A673 (cell line): ENCODE measurements around the gene BCAN. TPM values are rescaled to one million over a fixed set of nuclear protein-coding genes. Genes with fewer than 3 reads are reported as not detected.

Source experiments
- BruUV-seq: library from RNA; stranded (reverse); fragments of 400-500 nt; replicated peaks from 2 replicates; lab custom pipeline; 2021; lab: Mats Ljungman, UMichigan
- CTCF ChIA-PET: fragments of 300-600 bp; sonication (Branson Sonifier 250); formaldehyde crosslinking; loops from one replicate; lab custom pipeline; 2022; ENCODE audit warnings: antibody characterized with exemption; lab: Charles Lee
- POLR2A ChIA-PET: fragments of 300-600 bp; sonication (Branson Sonifier 250); formaldehyde crosslinking; loops from one replicate; lab custom pipeline; 2022; ENCODE audit warnings: antibody characterized with exemption; ENCODE audit not compliant: low non-redundant PET; lab: Charles Lee
- DNase-seq: peaks from one replicate; pipeline ENCODE4 v3.0.0-alpha.2; 2015; ENCODE audit warnings: low spot score
- H3K27ac ChIP-seq: fragments of 200-600 bp; sonication (generic); 2 replicates; pipeline ENCODE4 v1.5.1; 2016; ENCODE audit warnings: mixed run types, low read depth, mild to moderate bottlenecking, mixed read lengths, antibody characterized with exemption, low read length; ENCODE audit not compliant: poor library complexity, severe bottlenecking
- H3K27me3 ChIP-seq: fragments of 200-600 bp; sonication (generic); replicated peaks from 2 replicates; pipeline ENCODE4 v1.6.1; 2017; ENCODE audit warnings: mixed run types, low read depth, mild to moderate bottlenecking, mixed read lengths, antibody characterized with exemption, low read length; ENCODE audit not compliant: insufficient read depth, poor library complexity
- H3K36me3 ChIP-seq: fragments of 200-600 bp; sonication (generic); 2 replicates; pipeline ENCODE4 v1.6.1; 2016; ENCODE audit warnings: mixed run types, mild to moderate bottlenecking, mixed read lengths, antibody characterized with exemption, low read length; ENCODE audit not compliant: insufficient read depth, poor library complexity, severe bottlenecking
- H3K4me1 ChIP-seq: fragments of 200-600 bp; sonication (generic); 2 replicates; pipeline ENCODE4 v1.6.1; 2017; ENCODE audit warnings: mixed run types, mild to moderate bottlenecking, mixed read lengths, antibody characterized with exemption, low read length; ENCODE audit not compliant: insufficient read depth, poor library complexity, severe bottlenecking
- H3K4me3 ChIP-seq: fragments of 200-600 bp; sonication (generic); 2 replicates; pipeline ENCODE4 v1.5.1; 2016; ENCODE audit warnings: low read depth, mixed run types, mild to moderate bottlenecking, mixed read lengths, low read length; ENCODE audit not compliant: poor library complexity, severe bottlenecking
- H3K9me3 ChIP-seq: fragments of 200-600 bp; sonication (generic); 2 replicates; pipeline ENCODE4 v1.6.1; 2016; ENCODE audit warnings: mixed run types, low read depth, mild to moderate bottlenecking, mixed read lengths, antibody characterized with exemption, low read length; ENCODE audit not compliant: poor library complexity, severe bottlenecking
- CTCF ChIP-seq: fragments of 300-800, 200-600 bp; sonication (generic); conservative IDR thresholded peaks from 2 replicates; pipeline ENCODE4 v1.5.1; 2017; ENCODE audit warnings: low read depth, mild to moderate bottlenecking, antibody characterized with exemption, low read length, moderate library complexity, mixed read lengths
- EZH2 ChIP-seq: fragments of 200-600 bp; sonication (generic); IDR thresholded peaks from 2 replicates; pipeline ENCODE4 v1.6.1; 2017; ENCODE audit warnings: borderline replicate concordance, low read depth, mild to moderate bottlenecking, mixed read lengths, antibody characterized with exemption, low read length; ENCODE audit not compliant: poor library complexity, severe bottlenecking
- intact Hi-C: fragments of 100-400 bp; cut with micrococcal nuclease; formaldehyde crosslinking; loops from one replicate; pipeline ENCODE4 v1.10.0; 2022; ENCODE audit not compliant: unreplicated experiment
- total RNA-seq: library from RNA; stranded (reverse); gene quantifications from 2 replicates; pipeline ENCODE4 v1.2.3, GENCODE V29; 2021

The BCAN gene
- total RNA-seq, 1 experiment from 2014 or later: not detected

- POLR2A ChIA-PET: no interaction called here
- no peak overlapping the region for H3K27ac ChIP-seq
- no peaks in the 10 kb centered on the region for H3K27me3 ChIP-seq
- no peaks in the 10 kb centered on the region for H3K9me3 ChIP-seq
- intact Hi-C loops: no loop called here
- DNase-seq: no peak
- no peaks in the 10 kb centered on the region for H3K36me3 ChIP-seq
- peaks cover 46% of the 10 kb centered on the region for H3K4me1 ChIP-seq
- no TSS peak for BruUV-seq
- no peak overlapping the region for H3K4me3 ChIP-seq
- CTCF ChIA-PET: interaction anchor here (1.4 kb wide), 1 partner anchor 27 kb away, joined by 5 read pairs; no protein-coding TSS in a partner anchor
- TF ChIP-seq EZH2 (no peak), CTCF (no peak)
Measured at GRCh38 chr1:156662800-156663055, 20.8 kb downstream of the BCAN start.

GRCh38 chr1:156663178-156663577 lies 21.3 kb downstream of the BCAN start:
- no peak overlapping the region for H3K4me3 ChIP-seq
- no peak overlapping the region for H3K27ac ChIP-seq
- TF ChIP-seq EZH2 (no peak), CTCF (no peak)
- no peaks in the 10 kb centered on the region for H3K9me3 ChIP-seq
- no peak for DNase-seq
- peaks cover 46% of the 10 kb centered on the region for H3K4me1 ChIP-seq
- H3K27me3 ChIP-seq: no peaks in the 10 kb centered on the region
- CTCF ChIA-PET: no interaction called here
- no peaks in the 10 kb centered on the region for H3K36me3 ChIP-seq
- no TSS peak for BruUV-seq
- intact Hi-C loops: no loop called here
- POLR2A ChIA-PET: no interaction called here

DNA sequence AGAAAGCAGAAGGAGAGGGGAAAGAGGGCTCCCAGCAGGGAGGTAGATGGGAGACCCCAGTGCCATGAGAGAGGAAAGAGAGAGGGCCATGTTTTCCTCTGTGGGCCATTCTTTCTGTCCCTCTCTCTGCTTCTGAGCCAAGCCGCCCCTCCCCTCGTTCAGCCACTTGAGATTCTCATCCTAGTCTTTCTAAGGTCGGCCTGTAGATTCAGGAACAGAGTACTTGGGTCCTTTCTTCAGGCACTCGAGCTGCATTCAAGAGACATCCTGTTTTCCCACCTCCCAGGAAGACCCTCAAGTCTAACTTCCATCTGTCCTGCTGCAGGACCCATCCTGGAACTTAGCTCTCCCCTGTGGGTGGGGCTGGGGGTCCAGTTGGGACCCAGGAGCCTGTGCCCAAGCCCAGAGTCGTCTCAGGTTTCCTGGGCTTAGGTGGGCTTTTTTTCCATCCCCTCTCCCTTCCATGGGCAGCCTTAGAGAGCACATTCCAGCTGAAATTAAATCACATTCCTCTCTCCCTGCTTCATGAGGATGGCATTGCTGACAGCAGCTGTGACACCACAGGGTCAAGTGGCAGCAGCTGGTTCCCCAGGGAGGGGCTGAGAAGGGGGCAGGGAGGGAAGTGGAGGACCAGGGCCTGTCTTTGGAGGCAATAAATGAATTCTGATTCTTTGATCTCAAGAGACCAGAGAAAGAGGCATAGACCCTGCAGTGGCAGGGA lies 22.3 kb downstream of the BCAN start:
- H3K36me3 ChIP-seq: no peaks in the 10 kb centered on the region
- TF ChIP-seq EZH2 (no peak), CTCF (no peak)
- H3K27me3 ChIP-seq: no peaks in the 10 kb centered on the region
- H3K9me3 ChIP-seq: no peaks in the 10 kb centered on the region
- BruUV-seq: no TSS peak
- H3K27ac ChIP-seq: no peak overlapping the region
- ChIA-PET POLR2A (no interaction called here), CTCF (interaction anchor here (0.8 kb wide), 1 partner anchor 40 kb away, joined by 4 read pairs; no protein-coding TSS in a partner anchor)
- intact Hi-C loops: no loop called here
- H3K4me3 ChIP-seq: no peak overlapping the region
- DNase-seq: no peak
- H3K4me1 ChIP-seq: peaks cover 46% of the 10 kb centered on the region
